Measurements from ENCODE around the gene NFATC2.

DNA sequence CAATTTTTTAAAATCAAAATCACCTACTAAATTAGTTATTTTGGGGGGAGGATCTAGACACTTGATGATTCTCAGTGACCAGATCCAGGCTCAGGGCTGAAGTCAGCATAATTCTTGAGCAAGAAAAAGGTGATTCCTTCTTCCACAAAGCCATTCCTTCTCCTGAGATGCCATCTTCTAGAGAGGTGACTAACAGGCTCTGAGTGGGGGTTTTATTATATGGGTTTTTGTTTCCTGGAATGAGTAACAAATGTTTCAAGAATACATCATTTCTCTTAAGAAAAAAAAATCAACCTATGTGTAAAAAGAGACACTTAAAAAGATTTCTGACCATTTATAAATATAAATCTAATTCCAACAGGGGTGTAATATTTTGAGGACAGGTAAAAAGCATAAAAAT is 154.3 kb downstream of the NFATC2 start:
- TF ChIP-seq POLR2AphosphoS5 (IDR thresholded peaks at IDR 0.05), result no peak
- TF ChIP-seq, protein P1, sequence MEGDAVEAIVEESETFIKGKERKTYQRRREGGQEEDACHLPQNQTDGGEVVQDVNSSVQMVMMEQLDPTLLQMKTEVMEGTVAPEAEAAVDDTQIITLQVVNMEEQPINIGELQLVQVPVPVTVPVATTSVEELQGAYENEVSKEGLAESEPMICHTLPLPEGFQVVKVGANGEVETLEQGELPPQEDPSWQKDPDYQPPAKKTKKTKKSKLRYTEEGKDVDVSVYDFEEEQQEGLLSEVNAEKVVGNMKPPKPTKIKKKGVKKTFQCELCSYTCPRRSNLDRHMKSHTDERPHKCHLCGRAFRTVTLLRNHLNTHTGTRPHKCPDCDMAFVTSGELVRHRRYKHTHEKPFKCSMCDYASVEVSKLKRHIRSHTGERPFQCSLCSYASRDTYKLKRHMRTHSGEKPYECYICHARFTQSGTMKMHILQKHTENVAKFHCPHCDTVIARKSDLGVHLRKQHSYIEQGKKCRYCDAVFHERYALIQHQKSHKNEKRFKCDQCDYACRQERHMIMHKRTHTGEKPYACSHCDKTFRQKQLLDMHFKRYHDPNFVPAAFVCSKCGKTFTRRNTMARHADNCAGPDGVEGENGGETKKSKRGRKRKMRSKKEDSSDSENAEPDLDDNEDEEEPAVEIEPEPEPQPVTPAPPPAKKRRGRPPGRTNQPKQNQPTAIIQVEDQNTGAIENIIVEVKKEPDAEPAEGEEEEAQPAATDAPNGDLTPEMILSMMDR (IDR thresholded peaks at IDR 0.05), result no peak

All from esophagus muscularis mucosa (tissue), 3 donors.